ENCODE data around the gene CDH23. TPM values are rescaled to one million over a fixed set of nuclear protein-coding genes. Genes with fewer than 3 reads are reported as not detected.

CDH23 gene
- polyA plus RNA-seq, 1 donor (not counting 4 experiments of a cell fraction or from before 2014, with no cell fraction given), result 0.01 TPM

GRCh38 chr10:71712170-71712569 lies 315.4 kb downstream of the CDH23 start:
- H3K27me3 ChIP-seq (ENCODE audit: control insufficient read depth, extremely low read depth, insufficient read depth, low read length), result no peaks in the 10 kb centered on the region
- dilution Hi-C loops (cut with MboI; ENCODE audit: extremely low pct_ligation_motif_present, low sequenced_read_pairs), result no loop called here
- no peaks in the 10 kb centered on the region for H3K79me2 ChIP-seq (ENCODE audit: control insufficient read depth, insufficient read depth, low read length)
- no peak for TF ChIP-seq EZH2 (IDR thresholded peaks at IDR 0.05; ENCODE audit: low read length)
- no peak for TF ChIP-seq CTCF (optimal IDR thresholded peaks at IDR 0.05 in 1 of 3, IDR thresholded peaks at IDR 0.05 in 1 of 3, conservative IDR thresholded peaks at IDR 0.05 in 1 of 3; ENCODE audit: extremely low read depth in 1 of 3, insufficient read depth in 2 of 3, low read length in 3 of 3)
- peaks cover 17% of the 10 kb centered on the region for H3K4me1 ChIP-seq (ENCODE audit: control insufficient read depth, extremely low read depth, insufficient read depth, low read length)
- no peak for DNase-seq (ENCODE audit: low read depth, low spot score)
- FAIRE-seq, result no peak
- H3K27ac ChIP-seq (ENCODE audit: control insufficient read depth, insufficient read depth, low read length), result no peak overlapping the region
- H3K4me2 ChIP-seq (ENCODE audit: control insufficient read depth, extremely low read depth, insufficient read depth, low read depth, low read length), result no peak overlapping the region
- H3K4me3 ChIP-seq (ENCODE audit: control insufficient read depth in 2 of 3, extremely low read depth in 1 of 3, insufficient read depth in 2 of 3, low read depth in 1 of 3, low read length in 3 of 3), result no peak overlapping the region
- no peaks in the 10 kb centered on the region for H4K20me1 ChIP-seq (ENCODE audit: control insufficient read depth, extremely low read depth, insufficient read depth, low read length)
- no peak overlapping the region for H3K9ac ChIP-seq (ENCODE audit: control insufficient read depth, extremely low read depth, insufficient read depth, low read length)
- H2AFZ ChIP-seq (ENCODE audit: control insufficient read depth, low read length), result no peak overlapping the region
- no peaks in the 10 kb centered on the region for H3K9me3 ChIP-seq (ENCODE audit: control insufficient read depth, low read depth, low read length)
- no peaks in the 10 kb centered on the region for H3K36me3 ChIP-seq (ENCODE audit: control insufficient read depth in 2 of 2, extremely low read depth in 1 of 2, insufficient read depth in 2 of 2, low read length in 2 of 2)
- no peaks in the 10 kb centered on the region for H3K9me1 ChIP-seq (ENCODE audit: control insufficient read depth, extremely low read depth, insufficient read depth, low read length)

- DNase-seq (ENCODE audit: low read depth, low spot score) (no peak), FAIRE-seq (no peak)
- Histone ChIP-seq H3K27me3 (ENCODE audit: control insufficient read depth, extremely low read depth, insufficient read depth, low read length) (no peaks in the 10 kb centered on the region), H3K27ac (ENCODE audit: control insufficient read depth, insufficient read depth, low read length) (peak overlapping the region; percentile 69), H3K79me2 (ENCODE audit: control insufficient read depth, insufficient read depth, low read length) (no peaks in the 10 kb centered on the region), H3K9me3 (ENCODE audit: control insufficient read depth, low read depth, low read length) (no peaks in the 10 kb centered on the region), H3K9ac (ENCODE audit: control insufficient read depth, extremely low read depth, insufficient read depth, low read length) (peak overlapping the region; percentile 64), H3K36me3 (ENCODE audit: control insufficient read depth in 2 of 2, extremely low read depth in 1 of 2, insufficient read depth in 2 of 2, low read length in 2 of 2) (no peaks in the 10 kb centered on the region), H3K4me2 (ENCODE audit: control insufficient read depth, extremely low read depth, insufficient read depth, low read depth, low read length) (peak overlapping the region; percentile 62), H3K4me1 (ENCODE audit: control insufficient read depth, extremely low read depth, insufficient read depth, low read length) (peaks cover 17% of the 10 kb centered on the region), H4K20me1 (ENCODE audit: control insufficient read depth, extremely low read depth, insufficient read depth, low read length) (no peaks in the 10 kb centered on the region), H3K4me3 (ENCODE audit: control insufficient read depth in 2 of 3, extremely low read depth in 1 of 3, insufficient read depth in 2 of 3, low read depth in 1 of 3, low read length in 3 of 3) (no peak overlapping the region), H3K9me1 (ENCODE audit: control insufficient read depth, extremely low read depth, insufficient read depth, low read length) (no peaks in the 10 kb centered on the region), H2AFZ (ENCODE audit: control insufficient read depth, low read length) (peak overlapping the region; percentile 72)
- TF ChIP-seq EZH2 (IDR thresholded peaks at IDR 0.05; ENCODE audit: low read length) (no peak), CTCF (optimal IDR thresholded peaks at IDR 0.05 in 1 of 3, IDR thresholded peaks at IDR 0.05 in 1 of 3, conservative IDR thresholded peaks at IDR 0.05 in 1 of 3; ENCODE audit: extremely low read depth in 1 of 3, insufficient read depth in 2 of 3, low read length in 3 of 3) (no peak)
- dilution Hi-C loops (cut with MboI; ENCODE audit: extremely low pct_ligation_motif_present, low sequenced_read_pairs), result no loop called here
These were observed 315.9 kb downstream of the CDH23 start for GRCh38 chr10:71712572-71713134.
